HAP-1 (cell line): ENCODE measurements around the gene MAP7.
"Not testable (repeated sequence)": the region's sequence is repeated elsewhere in the genome, so short reads cannot be mapped to it uniquely, and the experiment has no call there.

Source experiments
- DNase-seq, 2 experiments: peaks; one replicate each; pipeline ENCODE4 v3.0.0-alpha.2; 2016 to 2020; ENCODE audit warnings: low spot score in 2 of 2
- H3K27me3 ChIP-seq: fragments of 250-450 bp; sonication (Bioruptor Pico); 2 replicates; pipeline ENCODE4 v1.5.1; 2020; ENCODE audit warnings: low read depth, mild to moderate bottlenecking, moderate library complexity
- H3K36me3 ChIP-seq: fragments of 250-450 bp; sonication (Bioruptor Pico); replicated peaks from 2 replicates; pipeline ENCODE4 v1.5.1; 2020; ENCODE audit warnings: mild to moderate bottlenecking
- H3K4me1 ChIP-seq: fragments of 250-450 bp; sonication (Bioruptor Pico); 2 replicates; pipeline ENCODE4 v1.5.1; 2020; ENCODE audit warnings: mild to moderate bottlenecking
- H3K4me3 ChIP-seq: fragments of 250-450 bp; sonication (Bioruptor Pico); 2 replicates; pipeline ENCODE4 v1.5.1; 2020; ENCODE audit warnings: mild to moderate bottlenecking, moderate library complexity
- H3K9me3 ChIP-seq: fragments of 250-450 bp; sonication (Bioruptor Pico); 2 replicates; pipeline ENCODE4 v1.5.1; 2020; ENCODE audit warnings: mild to moderate bottlenecking, moderate library complexity
- in situ Hi-C: fragments of 300-500 bp; cut with MboI; formaldehyde crosslinking; loops from 3 replicates; pipeline ENCODE4 v1.14.3; 2020; ENCODE audit warnings: low sequenced_read_pairs, inconsistent platforms, mixed read lengths

The MAP7 gene

GRCh38 chr6:136403110-136403980, 146.9 kb downstream of the MAP7 start:
- H3K9me3 ChIP-seq, result no peaks in the 10 kb centered on the region
- peaks cover 7% of the 10 kb centered on the region for H3K4me1 ChIP-seq
- in situ Hi-C loops, result no loop called here
- H3K36me3 ChIP-seq, result no peaks in the 10 kb centered on the region
- no peaks in the 10 kb centered on the region for H3K27me3 ChIP-seq
- DNase-seq, result no peak
- H3K4me3 ChIP-seq, result no peak overlapping the region

- no peaks in the 10 kb centered on the region for H3K36me3 ChIP-seq
- DNase-seq, result no peak
- no peaks in the 10 kb centered on the region for H3K9me3 ChIP-seq
- H3K4me3 ChIP-seq, result no peak overlapping the region
- in situ Hi-C loops, result no loop called here
- H3K27me3 ChIP-seq, result no peaks in the 10 kb centered on the region
- H3K4me1 ChIP-seq, result no peaks in the 10 kb centered on the region
These were observed 148.5 kb downstream of the MAP7 start for GRCh38 chr6:136401749-136402148.

GRCh38 chr6:136401236-136401635, 149.0 kb downstream of the MAP7 start:
- in situ Hi-C loops, DNase-seq, H3K4me1 ChIP-seq, H3K4me3 ChIP-seq, H3K9me3 ChIP-seq, H3K27me3 ChIP-seq, H3K36me3 ChIP-seq: not testable (repeated sequence)

GRCh38 chr6:136398453-136398852, 151.8 kb downstream of the MAP7 start:
- no peak for DNase-seq
- in situ Hi-C loops, result no loop called here
- Histone ChIP-seq H3K9me3 (no peaks in the 10 kb centered on the region), H3K4me1 (peaks cover 6% of the 10 kb centered on the region), H3K36me3 (no peaks in the 10 kb centered on the region), H3K27me3 (no peaks in the 10 kb centered on the region), H3K4me3 (no peak overlapping the region)

GRCh38 chr6:136396908-136397307, 153.3 kb downstream of the MAP7 start:
- in situ Hi-C loops, result no loop called here
- no peak overlapping the region for H3K4me3 ChIP-seq
- H3K4me1 ChIP-seq, result peaks cover 6% of the 10 kb centered on the region
- no peaks in the 10 kb centered on the region for H3K9me3 ChIP-seq
- DNase-seq, result no peak
- H3K36me3 ChIP-seq, result no peaks in the 10 kb centered on the region
- H3K27me3 ChIP-seq, result no peaks in the 10 kb centered on the region

GRCh38 chr6:136390959-136391358, 159.3 kb downstream of the MAP7 start:
- H3K9me3 ChIP-seq, DNase-seq, H3K4me3 ChIP-seq, H3K4me1 ChIP-seq, in situ Hi-C loops, H3K36me3 ChIP-seq, H3K27me3 ChIP-seq: not testable (repeated sequence)

- DNase-seq, result no peak
- H3K4me1 ChIP-seq, result no peaks in the 10 kb centered on the region
- H3K27me3 ChIP-seq, result no peaks in the 10 kb centered on the region
- H3K9me3 ChIP-seq, result no peaks in the 10 kb centered on the region
- H3K36me3 ChIP-seq, result no peaks in the 10 kb centered on the region
- in situ Hi-C loops, result no loop called here
- no peak overlapping the region for H3K4me3 ChIP-seq
These were observed 162.9 kb downstream of the MAP7 start for GRCh38 chr6:136387316-136387715.

- H3K4me1 ChIP-seq, result no peaks in the 10 kb centered on the region
- in situ Hi-C loops, result no loop called here
- DNase-seq, result no peak
- no peaks in the 10 kb centered on the region for H3K9me3 ChIP-seq
- no peak overlapping the region for H3K4me3 ChIP-seq
- no peaks in the 10 kb centered on the region for H3K36me3 ChIP-seq
- H3K27me3 ChIP-seq, result no peaks in the 10 kb centered on the region
These were observed 166.8 kb downstream of the MAP7 start for GRCh38 chr6:136383268-136383937.

GRCh38 chr6:136382676-136383252, 167.5 kb downstream of the MAP7 start:
- Histone ChIP-seq H3K36me3 (no peaks in the 10 kb centered on the region), H3K4me1 (no peaks in the 10 kb centered on the region), H3K9me3 (no peaks in the 10 kb centered on the region), H3K4me3 (no peak overlapping the region), H3K27me3 (no peaks in the 10 kb centered on the region)
- no peak for DNase-seq
- in situ Hi-C loops, result no loop called here

GRCh38 chr6:136378888-136379287, 171.3 kb downstream of the MAP7 start:
- DNase-seq, result no peak
- Histone ChIP-seq H3K27me3 (no peaks in the 10 kb centered on the region), H3K36me3 (no peaks in the 10 kb centered on the region), H3K4me3 (no peak overlapping the region), H3K4me1 (no peaks in the 10 kb centered on the region), H3K9me3 (no peaks in the 10 kb centered on the region)
- in situ Hi-C loops, result no loop called here

- H3K4me3 ChIP-seq, in situ Hi-C loops, H3K4me1 ChIP-seq, H3K9me3 ChIP-seq, DNase-seq, H3K36me3 ChIP-seq, H3K27me3 ChIP-seq: not testable (repeated sequence)
These were observed 174.4 kb downstream of the MAP7 start for GRCh38 chr6:136375836-136376235.

GRCh38 chr6:136371959-136372358, 178.3 kb downstream of the MAP7 start:
- Histone ChIP-seq H3K36me3 (no peaks in the 10 kb centered on the region), H3K27me3 (no peaks in the 10 kb centered on the region), H3K4me1 (no peaks in the 10 kb centered on the region), H3K4me3 (no peak overlapping the region), H3K9me3 (no peaks in the 10 kb centered on the region; the same call in 1 of the 2 replicates)
- DNase-seq, result no peak
- in situ Hi-C loops, result no loop called here

- H3K9me3 ChIP-seq, result no peaks in the 10 kb centered on the region; the same call in 1 of the 2 replicates
- no peak for DNase-seq
- no peaks in the 10 kb centered on the region for H3K4me1 ChIP-seq
- in situ Hi-C loops, result no loop called here
- H3K36me3 ChIP-seq, result no peaks in the 10 kb centered on the region
- no peaks in the 10 kb centered on the region for H3K27me3 ChIP-seq
- no peak overlapping the region for H3K4me3 ChIP-seq
These were observed 179.1 kb downstream of the MAP7 start for GRCh38 chr6:136370988-136371728.
